Testis (tissue), 2 donors: ENCODE data around the gene AGER.

ENCODE experiments used
- CTCF ChIP-seq, 3 experiments: fragments of 450-650 bp in 2 of 3; fragments of 200-600 bp in 1 of 3; sonication (generic) in 1 of 3; IDR thresholded peaks; one replicate each; pipeline ENCODE4 v1.5.1; 2016 to 2019; ENCODE audit warnings: antibody characterized with exemption in 3 of 3, mild to moderate bottlenecking in 2 of 3, moderate library complexity in 1 of 3
- POLR2A ChIP-seq: fragments of 450-650 bp; IDR thresholded peaks from one replicate; pipeline ENCODE4 v1.6.1; 2017; ENCODE audit warnings: antibody characterized with exemption, mild to moderate bottlenecking, moderate library complexity

- TF ChIP-seq CTCF (IDR thresholded peaks at IDR 0.05) (no peak), POLR2A (no peak)
Observed at GRCh38 chr6:32189742-32190053, 5.6 kb upstream of the AGER start.
